Caco-2 (cell line): Measurements from ENCODE around the gene PHLDA2. TPM values are rescaled to one million over a fixed set of nuclear protein-coding genes. Genes with fewer than 3 reads are reported as not detected.

ENCODE experiments used
- BruUV-seq: library from RNA; stranded (reverse); fragments of 400-500 nt; replicated peaks from 2 replicates; lab custom pipeline; 2021; lab: Mats Ljungman, UMichigan
- CTCF ChIA-PET: fragments of 300-600 bp; sonication (Branson Sonifier 250); formaldehyde crosslinking; loops from one replicate; lab custom pipeline; 2022; ENCODE audit warnings: antibody characterized with exemption; lab: Charles Lee
- POLR2A ChIA-PET: fragments of 300-600 bp; sonication (Branson Sonifier 250); formaldehyde crosslinking; loops from one replicate; lab custom pipeline; 2022; ENCODE audit warnings: antibody characterized with exemption; lab: Charles Lee
- DNase-seq, 2 experiments: peaks; one replicate each; pipeline versions ENCODE4 v3.0.0 to v3.0.0-alpha.2; 2020 to 2022
- H3K27me3 ChIP-seq: replicated peaks from 2 replicates; pipeline ENCODE4 v1.6.0; 2011; ENCODE audit warnings: low read length; ENCODE audit not compliant: control insufficient read depth, insufficient read depth
- H3K36me3 ChIP-seq: 2 replicates; pipeline ENCODE4 v1.5.1; 2011; ENCODE audit warnings: low read length; ENCODE audit not compliant: control insufficient read depth, insufficient read depth
- H3K4me1 ChIP-seq: fragments of 250-450 bp; sonication (Bioruptor Pico); 2 replicates; pipeline ENCODE4 v1.5.1; 2020; ENCODE audit warnings: mild to moderate bottlenecking
- H3K4me3 ChIP-seq: 2 replicates; pipeline ENCODE4 v1.5.1; 2011; ENCODE audit warnings: low read depth, mild to moderate bottlenecking, control low read depth, low read length
- H3K9me3 ChIP-seq: fragments of 250-450 bp; sonication (Bioruptor Pico); 2 replicates; pipeline ENCODE4 v1.5.1; 2020; ENCODE audit warnings: mild to moderate bottlenecking, moderate library complexity
- H3K27ac Mint-ChIP-seq: one replicate; pipeline ENCODE4 v1.8.0; 2022; ENCODE audit warnings: mixed read lengths; ENCODE audit not compliant: unreplicated experiment
- H3K27me3 Mint-ChIP-seq: one replicate; pipeline ENCODE4 v1.8.0; 2022; ENCODE audit warnings: mixed read lengths; ENCODE audit not compliant: insufficient read depth, unreplicated experiment
- H3K36me3 Mint-ChIP-seq: one replicate; pipeline ENCODE4 v1.8.0; 2022; ENCODE audit warnings: mild to moderate bottlenecking, mixed read lengths; ENCODE audit not compliant: insufficient read depth, unreplicated experiment
- H3K4me1 Mint-ChIP-seq: one replicate; pipeline ENCODE4 v1.8.0; 2022; ENCODE audit warnings: low read depth, mixed read lengths; ENCODE audit not compliant: unreplicated experiment
- H3K4me3 Mint-ChIP-seq: one replicate; pipeline ENCODE4 v1.8.0; 2022; ENCODE audit warnings: mild to moderate bottlenecking, moderate library complexity, mixed read lengths; ENCODE audit not compliant: unreplicated experiment
- H3K9me3 Mint-ChIP-seq: one replicate; pipeline ENCODE4 v1.8.0; 2022; ENCODE audit warnings: mixed read lengths; ENCODE audit not compliant: unreplicated experiment
- CTCF ChIP-seq, 2 experiments: fragments of 200-600 bp in 1 of 2; IDR thresholded peaks; 1 replicate in 1 of 2; 2 replicates in 1 of 2; pipeline versions ENCODE4 v1.5.1 to v1.8.0; 2011 to 2022; ENCODE audit warnings: antibody characterized with exemption in 1 of 2, control low read depth in 1 of 2, inconsistent platforms in 1 of 2, low read depth in 1 of 2, low read length in 1 of 2, mild to moderate bottlenecking in 1 of 2, moderate library complexity in 1 of 2; ENCODE audit not compliant: insufficient read depth in 1 of 2, severe bottlenecking in 1 of 2, unreplicated experiment in 1 of 2
- intact Hi-C: fragments of 100-400 bp; cut with micrococcal nuclease; formaldehyde crosslinking; loops from one replicate; pipeline ENCODE4 v1.10.0; 2022; ENCODE audit not compliant: unreplicated experiment
- total RNA-seq: library from RNA; stranded (reverse); gene quantifications from 2 replicates; pipeline ENCODE4 v1.2.3, GENCODE V29; 2022

The PHLDA2 gene
- total RNA-seq, 1 experiment from 2014 or later: 19.1 TPM

DNA sequence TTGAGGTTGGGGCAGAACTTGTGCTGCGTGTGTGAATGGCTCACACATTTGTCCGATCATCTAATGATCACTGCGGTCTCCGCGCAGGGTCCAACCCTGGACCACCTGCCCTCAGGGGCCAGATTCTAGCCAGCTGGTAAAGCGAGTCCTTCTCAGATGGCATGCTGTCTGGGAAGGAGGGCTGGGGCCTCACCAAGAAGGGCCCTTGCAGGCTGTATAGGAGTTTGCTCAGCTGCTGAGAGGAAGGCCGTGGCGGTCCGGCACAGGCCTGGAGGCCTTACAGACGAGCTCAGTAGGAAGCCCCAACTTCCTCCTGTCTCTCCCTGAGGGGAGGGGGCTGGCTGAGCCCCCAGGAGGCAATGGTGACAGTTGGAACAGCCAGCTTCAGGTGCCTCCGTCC, 13.7 kb downstream of the PHLDA2 start:
- no peak for TF ChIP-seq CTCF (IDR thresholded peaks at IDR 0.05; ENCODE audit: insufficient read depth in 1 of 2, low read depth in 1 of 2, low read length in 1 of 2, severe bottlenecking in 1 of 2, unreplicated experiment in 1 of 2)
- no peaks in the 10 kb centered on the region for H3K27me3 ChIP-seq
- Mint-ChIP-seq H3K27ac (no peak overlapping the region), H3K4me3 (no peak overlapping the region), H3K27me3 (no peaks in the 10 kb centered on the region), H3K4me1 (peaks cover 17% of the 10 kb centered on the region), H3K9me3 (no peaks in the 10 kb centered on the region), H3K36me3 (peaks cover 28% of the 10 kb centered on the region)
- H3K36me3 ChIP-seq: no peaks in the 10 kb centered on the region
- H3K9me3 ChIP-seq: no peaks in the 10 kb centered on the region
- intact Hi-C loops: loop anchor here (10.0 kb wide), 1 partner anchor 711 kb away; no protein-coding TSS in a partner anchor
- BruUV-seq: no TSS peak
- DNase-seq: no peak
- ChIA-PET POLR2A (interaction anchor here (1.2 kb wide), 1 partner anchor 13 kb away, joined by 4 read pairs; a partner anchor contains a TSS), CTCF (no interaction called here)
- H3K4me1 ChIP-seq: peaks cover 33% of the 10 kb centered on the region
- H3K4me3 ChIP-seq: no peak overlapping the region

- H3K27me3 ChIP-seq: no peaks in the 10 kb centered on the region
- no TSS peak for BruUV-seq
- Mint-ChIP-seq H3K9me3 (no peaks in the 10 kb centered on the region), H3K4me1 (peaks cover 22% of the 10 kb centered on the region), H3K27ac (no peak overlapping the region), H3K36me3 (peaks cover 27% of the 10 kb centered on the region), H3K27me3 (no peaks in the 10 kb centered on the region), H3K4me3 (no peak overlapping the region)
- no peak for TF ChIP-seq CTCF (IDR thresholded peaks at IDR 0.05; ENCODE audit: insufficient read depth in 1 of 2, low read depth in 1 of 2, low read length in 1 of 2, severe bottlenecking in 1 of 2, unreplicated experiment in 1 of 2)
- no peaks in the 10 kb centered on the region for H3K36me3 ChIP-seq
- intact Hi-C loops: loop anchor here (10.0 kb wide), 1 partner anchor 710 kb away; no protein-coding TSS in a partner anchor
- ChIA-PET POLR2A (no interaction called here), CTCF (no interaction called here)
- H3K4me1 ChIP-seq: peaks cover 33% of the 10 kb centered on the region
- H3K4me3 ChIP-seq: no peak overlapping the region
- DNase-seq: no peak
- H3K9me3 ChIP-seq: no peaks in the 10 kb centered on the region
Observed at GRCh38 chr11:2914455-2915195, 14.6 kb downstream of the PHLDA2 start.

GRCh38 chr11:2913776-2914175, 15.4 kb downstream of the PHLDA2 start:
- Histone ChIP-seq H3K9me3 (no peaks in the 10 kb centered on the region), H3K27me3 (no peaks in the 10 kb centered on the region), H3K36me3 (no peaks in the 10 kb centered on the region), H3K4me3 (no peak overlapping the region), H3K4me1 (peaks cover 33% of the 10 kb centered on the region)
- Mint-ChIP-seq H3K9me3 (no peaks in the 10 kb centered on the region), H3K27me3 (no peaks in the 10 kb centered on the region), H3K27ac (peak overlapping the region; percentile 80), H3K4me1 (peaks cover 22% of the 10 kb centered on the region), H3K4me3 (no peak overlapping the region), H3K36me3 (peaks cover 19% of the 10 kb centered on the region)
- no TSS peak for BruUV-seq
- DNase-seq: no peak
- CTCF ChIA-PET: no interaction called here
- POLR2A ChIA-PET: no interaction called here
- intact Hi-C loops: loop anchor here (10.0 kb wide), 1 partner anchor 709 kb away; no protein-coding TSS in a partner anchor
- TF ChIP-seq CTCF (IDR thresholded peaks at IDR 0.05; ENCODE audit: insufficient read depth in 1 of 2, low read depth in 1 of 2, low read length in 1 of 2, severe bottlenecking in 1 of 2, unreplicated experiment in 1 of 2): no peak
